Measurements from ENCODE around the gene SYNC.

Gene SYNC

DNA sequence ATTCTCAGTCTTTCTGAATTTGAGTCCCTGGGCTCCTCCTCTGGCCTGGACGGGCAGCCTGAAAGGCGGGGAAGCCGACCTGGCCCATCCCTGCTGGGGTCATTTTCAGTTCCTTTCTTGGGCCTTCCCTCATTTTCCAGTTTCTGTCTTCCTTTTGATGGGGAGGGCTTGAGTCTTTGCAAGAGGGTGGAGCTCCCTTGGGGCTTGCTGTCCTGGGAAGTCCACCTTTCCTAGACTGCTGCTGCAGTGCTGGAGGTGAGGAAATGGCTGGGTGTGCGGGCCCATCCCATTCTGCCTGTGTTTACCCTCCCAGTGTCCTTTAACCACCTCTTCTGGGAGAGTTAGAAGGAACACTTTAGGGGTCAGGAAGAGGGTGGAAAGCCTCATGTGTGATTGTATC, 40.4 kb upstream of the SYNC start:
- H3K9me3 ChIP-seq (ENCODE audit: insufficient read depth, low read length), result no peaks in the 10 kb centered on the region
- no peak overlapping the region for H3K4me3 ChIP-seq (ENCODE audit: low read length)
- H2AFZ ChIP-seq (ENCODE audit: low read depth, low read length), result no peak overlapping the region
- no peaks in the 10 kb centered on the region for H4K20me1 ChIP-seq (ENCODE audit: insufficient read depth, low read length)
- TF ChIP-seq EZH2phosphoT487 (IDR thresholded peaks at IDR 0.05; ENCODE audit: low read depth), result no peak
- TF ChIP-seq CTCF (IDR thresholded peaks at IDR 0.05; ENCODE audit: low read depth, low read length), result no peak
- H3K79me2 ChIP-seq (ENCODE audit: low read length), result no peaks in the 10 kb centered on the region
- no peak overlapping the region for H3K9ac ChIP-seq (ENCODE audit: low read length)
- peaks cover 8% of the 10 kb centered on the region for H3K4me1 ChIP-seq (ENCODE audit: low read length)
- no peak overlapping the region for H3K27ac ChIP-seq (ENCODE audit: low read length)
- no peaks in the 10 kb centered on the region for H3K36me3 ChIP-seq (replicated peaks; ENCODE audit: low read depth, low read length)
- H3K27me3 ChIP-seq (ENCODE audit: low read depth, low read length), result no peaks in the 10 kb centered on the region
- no peak overlapping the region for H3K4me2 ChIP-seq (ENCODE audit: low read length)

GRCh38 chr1:32742199-32742947, 39.8 kb upstream of the SYNC start:
- no peaks in the 10 kb centered on the region for H4K20me1 ChIP-seq (ENCODE audit: insufficient read depth, low read length)
- H3K9me3 ChIP-seq (ENCODE audit: insufficient read depth, low read length), result no peaks in the 10 kb centered on the region
- H3K27ac ChIP-seq (ENCODE audit: low read length), result no peak overlapping the region
- H3K4me3 ChIP-seq (ENCODE audit: low read length), result peak overlapping the region; percentile 40; the same call in 1 of the 2 replicates
- H2AFZ ChIP-seq (ENCODE audit: low read depth, low read length), result no peak overlapping the region
- peaks cover 8% of the 10 kb centered on the region for H3K4me1 ChIP-seq (ENCODE audit: low read length)
- no peak overlapping the region for H3K9ac ChIP-seq (ENCODE audit: low read length)
- H3K79me2 ChIP-seq (ENCODE audit: low read length), result no peaks in the 10 kb centered on the region
- H3K4me2 ChIP-seq (ENCODE audit: low read length), result peak overlapping the region; percentile 20; the same call in 1 of the 2 replicates
- TF ChIP-seq CTCF (IDR thresholded peaks at IDR 0.05; ENCODE audit: low read depth, low read length) (no peak), EZH2phosphoT487 (IDR thresholded peaks at IDR 0.05; ENCODE audit: low read depth) (no peak)
- H3K27me3 ChIP-seq (ENCODE audit: low read depth, low read length), result no peaks in the 10 kb centered on the region
- no peaks in the 10 kb centered on the region for H3K36me3 ChIP-seq (replicated peaks; ENCODE audit: low read depth, low read length)

- no peak overlapping the region for H2AFZ ChIP-seq (ENCODE audit: low read depth, low read length)
- no peaks in the 10 kb centered on the region for H4K20me1 ChIP-seq (ENCODE audit: insufficient read depth, low read length)
- peaks cover 8% of the 10 kb centered on the region for H3K4me1 ChIP-seq (ENCODE audit: low read length)
- H3K9ac ChIP-seq (ENCODE audit: low read length), result no peak overlapping the region; the same call in 1 of the 2 replicates
- H3K27me3 ChIP-seq (ENCODE audit: low read depth, low read length), result no peaks in the 10 kb centered on the region
- peak overlapping the region; percentile 53 for H3K4me2 ChIP-seq (ENCODE audit: low read length)
- H3K9me3 ChIP-seq (ENCODE audit: insufficient read depth, low read length), result no peaks in the 10 kb centered on the region
- TF ChIP-seq CTCF (IDR thresholded peaks at IDR 0.05; ENCODE audit: low read depth, low read length) (0 out of 2 replicates have a peak, but pooled peaks have one; percentile 11), EZH2phosphoT487 (IDR thresholded peaks at IDR 0.05; ENCODE audit: low read depth) (no peak)
- no peaks in the 10 kb centered on the region for H3K36me3 ChIP-seq (replicated peaks; ENCODE audit: low read depth, low read length)
- H3K4me3 ChIP-seq (ENCODE audit: low read length), result peak overlapping the region; percentile 68
- no peak overlapping the region for H3K27ac ChIP-seq (ENCODE audit: low read length)
- H3K79me2 ChIP-seq (ENCODE audit: low read length), result no peaks in the 10 kb centered on the region
Measured at GRCh38 chr1:32741413-32742198, 39.0 kb upstream of the SYNC start.

GRCh38 chr1:32741059-32741412, 38.5 kb upstream of the SYNC start:
- Histone ChIP-seq H2AFZ (ENCODE audit: low read depth, low read length) (no peak overlapping the region), H3K27ac (ENCODE audit: low read length) (no peak overlapping the region)

More at GRCh38 chr1:32741059-32741412, 38.5 kb upstream of the SYNC start:
- peaks cover 8% of the 10 kb centered on the region for H3K4me1 ChIP-seq (ENCODE audit: low read length)
- no peak for TF ChIP-seq EZH2phosphoT487 (IDR thresholded peaks at IDR 0.05; ENCODE audit: low read depth)
- TF ChIP-seq CTCF (IDR thresholded peaks at IDR 0.05; ENCODE audit: low read depth, low read length), result no peak
- H3K4me3 ChIP-seq (ENCODE audit: low read length), result peak overlapping the region; percentile 68
- peak overlapping the region; percentile 53 for H3K4me2 ChIP-seq (ENCODE audit: low read length)
- no peaks in the 10 kb centered on the region for H3K36me3 ChIP-seq (replicated peaks; ENCODE audit: low read depth, low read length)
- no peaks in the 10 kb centered on the region for H3K9me3 ChIP-seq (ENCODE audit: insufficient read depth, low read length)
- no peak overlapping the region; the same call in 1 of the 2 replicates for H3K9ac ChIP-seq (ENCODE audit: low read length)
- H3K27me3 ChIP-seq (ENCODE audit: low read depth, low read length), result no peaks in the 10 kb centered on the region
- no peaks in the 10 kb centered on the region for H3K79me2 ChIP-seq (ENCODE audit: low read length)
- H4K20me1 ChIP-seq (ENCODE audit: insufficient read depth, low read length), result no peaks in the 10 kb centered on the region

All from OCI-LY3 (cell line).